ENCODE measurements around the gene GOLGA2.

Gene GOLGA2

GRCh38 chr9:128244837-128245231 lies 31.0 kb downstream of the GOLGA2 start:
- Histone ChIP-seq H3K9me3 (ENCODE audit: insufficient read depth, low read depth, low read length) (no peaks in the 10 kb centered on the region), H3K9me2 (replicated peaks; ENCODE audit: low read depth, low read length) (no peaks in the 10 kb centered on the region), H3K4me2 (ENCODE audit: low read depth, low read length, poor library complexity, severe bottlenecking) (peak overlapping the region; percentile 55), H3K36me3 (ENCODE audit: insufficient read depth, low read length) (no peaks in the 10 kb centered on the region), H3K4me1 (ENCODE audit: insufficient read depth, low read length, poor library complexity, severe bottlenecking) (peaks cover 46% of the 10 kb centered on the region), H3K27me3 (ENCODE audit: insufficient read depth, low read length, poor library complexity, severe bottlenecking) (no peaks in the 10 kb centered on the region), H4K20me1 (ENCODE audit: insufficient read depth, low read length, poor library complexity, severe bottlenecking) (no peaks in the 10 kb centered on the region), H3K9ac (ENCODE audit: low read depth, low read length, poor library complexity, severe bottlenecking) (peak overlapping the region; percentile 65), H3K4me3 (ENCODE audit: low read length, poor library complexity, severe bottlenecking) (peak overlapping the region; percentile 42), H3K79me2 (ENCODE audit: insufficient read depth, low read length) (no peaks in the 10 kb centered on the region), H2AFZ (ENCODE audit: low read length) (no peak overlapping the region), H3F3A (ENCODE audit: low read depth) (no peaks in the 10 kb centered on the region)
- TF ChIP-seq EZH2phosphoT487 (IDR thresholded peaks at IDR 0.05; ENCODE audit: borderline replicate concordance), result no peak
- TF ChIP-seq CTCF (conservative IDR thresholded peaks at IDR 0.05; ENCODE audit: low read length), result no peak

DNA sequence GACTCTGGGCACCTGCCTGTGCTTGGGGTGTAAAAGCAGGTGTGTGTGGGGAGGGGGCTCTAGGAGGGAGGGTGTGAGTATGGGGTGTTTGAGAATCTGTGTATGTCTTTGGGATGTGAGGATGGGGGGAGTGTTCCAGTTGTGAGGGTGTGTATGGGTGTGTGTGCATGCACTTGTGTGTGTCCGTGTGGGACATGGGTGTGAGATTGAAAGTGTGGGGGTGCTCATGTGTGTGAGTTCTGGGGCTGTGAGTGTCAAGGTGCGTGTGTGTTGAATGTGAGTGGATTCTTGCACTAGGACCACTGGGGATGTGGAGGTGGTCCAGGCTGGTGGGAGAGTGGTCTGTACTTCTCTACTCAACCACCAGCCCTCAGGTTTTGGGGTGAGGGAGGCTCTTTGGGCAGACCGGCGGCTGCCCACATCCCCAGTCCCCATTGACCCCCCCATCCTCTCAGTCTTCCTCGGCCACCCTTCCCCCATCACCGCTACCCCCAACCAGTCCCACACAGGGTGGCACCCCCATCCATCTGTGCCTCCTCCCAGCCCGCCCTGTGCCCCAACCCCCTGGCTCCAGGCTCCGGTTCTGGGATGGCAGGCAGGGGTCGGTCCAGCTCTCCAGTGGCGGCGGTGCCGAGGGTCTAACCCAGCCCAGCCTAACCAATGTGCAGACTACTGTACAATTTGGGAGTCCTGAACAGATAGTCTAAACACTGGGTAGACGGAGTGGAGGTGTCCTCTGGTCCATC lies 31.5 kb downstream of the GOLGA2 start:
- peak overlapping the region; percentile 65 for H3K9ac ChIP-seq (ENCODE audit: low read depth, low read length, poor library complexity, severe bottlenecking)
- H3K27me3 ChIP-seq (ENCODE audit: insufficient read depth, low read length, poor library complexity, severe bottlenecking), result no peaks in the 10 kb centered on the region
- peaks cover 46% of the 10 kb centered on the region for H3K4me1 ChIP-seq (ENCODE audit: insufficient read depth, low read length, poor library complexity, severe bottlenecking)
- H3K9me2 ChIP-seq (replicated peaks; ENCODE audit: low read depth, low read length), result no peaks in the 10 kb centered on the region
- no peaks in the 10 kb centered on the region for H3K36me3 ChIP-seq (ENCODE audit: insufficient read depth, low read length)
- no peak overlapping the region for H2AFZ ChIP-seq (ENCODE audit: low read length)
- no peaks in the 10 kb centered on the region for H3F3A ChIP-seq (ENCODE audit: low read depth)
- no peaks in the 10 kb centered on the region for H3K79me2 ChIP-seq (ENCODE audit: insufficient read depth, low read length)
- TF ChIP-seq EZH2phosphoT487 (IDR thresholded peaks at IDR 0.05; ENCODE audit: borderline replicate concordance) (no peak), CTCF (conservative IDR thresholded peaks at IDR 0.05; ENCODE audit: low read length) (no peak)
- no peaks in the 10 kb centered on the region for H3K9me3 ChIP-seq (ENCODE audit: insufficient read depth, low read depth, low read length)
- peak overlapping the region; percentile 55 for H3K4me2 ChIP-seq (ENCODE audit: low read depth, low read length, poor library complexity, severe bottlenecking)
- peak overlapping the region; percentile 42 for H3K4me3 ChIP-seq (ENCODE audit: low read length, poor library complexity, severe bottlenecking)
- H4K20me1 ChIP-seq (ENCODE audit: insufficient read depth, low read length, poor library complexity, severe bottlenecking), result no peaks in the 10 kb centered on the region

- no peaks in the 10 kb centered on the region for H4K20me1 ChIP-seq (ENCODE audit: insufficient read depth, low read length, poor library complexity, severe bottlenecking)
- H2AFZ ChIP-seq (ENCODE audit: low read length), result no peak overlapping the region
- TF ChIP-seq CTCF (conservative IDR thresholded peaks at IDR 0.05; ENCODE audit: low read length), result no peak
- no peak for TF ChIP-seq EZH2phosphoT487 (IDR thresholded peaks at IDR 0.05; ENCODE audit: borderline replicate concordance)
- H3F3A ChIP-seq (ENCODE audit: low read depth), result no peaks in the 10 kb centered on the region
- H3K9me2 ChIP-seq (replicated peaks; ENCODE audit: low read depth, low read length), result no peaks in the 10 kb centered on the region
- peaks cover 46% of the 10 kb centered on the region for H3K4me1 ChIP-seq (ENCODE audit: insufficient read depth, low read length, poor library complexity, severe bottlenecking)
- no peaks in the 10 kb centered on the region for H3K27me3 ChIP-seq (ENCODE audit: insufficient read depth, low read length, poor library complexity, severe bottlenecking)
- H3K4me3 ChIP-seq (ENCODE audit: low read length, poor library complexity, severe bottlenecking), result no peak overlapping the region
- no peak overlapping the region for H3K9ac ChIP-seq (ENCODE audit: low read depth, low read length, poor library complexity, severe bottlenecking)
- no peaks in the 10 kb centered on the region for H3K36me3 ChIP-seq (ENCODE audit: insufficient read depth, low read length)
- no peaks in the 10 kb centered on the region for H3K79me2 ChIP-seq (ENCODE audit: insufficient read depth, low read length)
- no peaks in the 10 kb centered on the region for H3K9me3 ChIP-seq (ENCODE audit: insufficient read depth, low read depth, low read length)
- H3K4me2 ChIP-seq (ENCODE audit: low read depth, low read length, poor library complexity, severe bottlenecking), result peak overlapping the region; percentile 55
Observed at GRCh38 chr9:128243215-128244018, 32.4 kb downstream of the GOLGA2 start.
